Activated T-cell treated with anti-CD3 and anti-CD28 coated beads, Interleukin-2, amount 50 U/mL, for 1 hour (primary cell): ENCODE data around the gene SLC36A4.
"Not testable (repeated sequence)": the region's sequence is repeated elsewhere in the genome, so short reads cannot be mapped to it uniquely, and the experiment has no call there.

Experiments used
- DNase-seq: peaks from one replicate; pipeline ENCODE4 v3.0.0-alpha.2; 2020

SLC36A4 gene

DNA sequence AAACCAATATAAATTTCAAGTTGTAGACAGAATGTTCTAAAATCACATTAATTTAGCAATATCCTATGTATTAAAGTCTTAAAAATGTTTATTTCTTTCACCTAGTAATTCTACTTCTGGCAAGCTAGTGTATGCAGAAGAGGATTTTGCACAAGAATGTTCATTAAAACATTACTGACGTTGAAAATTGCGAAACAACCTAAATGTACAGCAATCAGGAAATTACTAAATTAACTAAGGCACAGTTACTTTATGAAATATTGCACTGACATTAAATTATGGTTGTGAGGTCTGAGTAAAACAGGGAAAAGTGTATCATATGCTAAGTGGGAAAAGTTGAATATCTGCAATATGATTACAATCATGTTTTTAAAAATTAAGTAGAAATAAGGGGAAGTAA, 4.1 kb downstream of the SLC36A4 start:
- no peak for DNase-seq

DNA sequence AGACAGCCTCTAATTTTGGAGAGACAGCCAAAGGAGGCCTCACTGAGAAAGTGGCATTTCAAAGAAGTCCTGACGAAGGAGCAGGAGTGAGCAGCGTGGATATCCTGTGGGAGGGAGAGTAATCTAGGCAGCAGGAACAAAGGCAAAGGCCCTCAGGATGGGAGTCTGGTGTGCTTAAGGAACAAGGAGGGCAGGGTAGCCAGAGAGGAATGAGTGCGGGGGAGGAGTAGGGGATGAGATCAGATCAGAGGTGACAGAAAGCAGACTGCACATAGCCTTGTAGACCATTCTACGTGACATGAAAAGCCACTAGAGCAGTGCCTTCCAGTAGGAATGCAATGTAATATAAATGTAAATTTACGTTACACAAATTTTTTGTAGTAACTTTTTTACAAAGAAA, 5.6 kb downstream of the SLC36A4 start:
- DNase-seq, result no peak

DNA sequence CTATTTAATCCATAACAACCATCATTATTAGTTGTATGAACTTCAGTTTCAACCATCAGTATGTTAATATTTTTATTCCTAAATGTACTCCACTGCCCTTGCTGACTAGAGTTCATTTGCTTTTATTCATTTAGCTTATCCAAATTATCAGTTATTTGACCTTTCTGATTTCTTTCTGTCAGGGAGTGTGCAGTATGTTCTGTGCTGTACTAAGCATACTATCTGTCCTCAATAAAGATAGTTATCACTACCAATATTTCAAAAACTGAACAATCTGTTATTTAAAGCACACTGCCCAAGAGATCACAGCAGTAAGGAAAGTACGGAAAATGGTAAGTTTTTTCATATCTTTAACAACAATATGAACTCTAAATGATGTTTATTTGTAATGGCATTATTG, 8.3 kb downstream of the SLC36A4 start:
- no peak for DNase-seq

DNA sequence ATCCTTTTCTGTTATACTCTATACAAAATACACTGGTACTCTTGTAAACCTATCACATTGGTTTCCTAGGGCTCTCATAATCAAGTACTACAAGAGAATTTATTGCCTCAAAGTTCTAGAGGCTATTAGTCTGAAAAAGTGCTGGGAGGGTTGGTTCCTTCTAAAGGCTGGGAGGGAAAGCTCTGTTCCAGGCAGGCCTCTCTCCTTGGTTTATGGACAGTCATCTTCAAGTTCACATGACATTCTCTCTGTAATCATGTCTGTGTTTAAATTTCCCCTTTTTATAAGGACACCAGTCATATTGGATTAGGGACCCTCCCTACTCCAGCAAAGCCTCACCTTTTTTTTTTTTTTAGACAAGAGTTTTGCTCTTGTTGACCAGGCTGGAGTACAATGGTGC, 9.1 kb downstream of the SLC36A4 start:
- no peak for DNase-seq

DNA sequence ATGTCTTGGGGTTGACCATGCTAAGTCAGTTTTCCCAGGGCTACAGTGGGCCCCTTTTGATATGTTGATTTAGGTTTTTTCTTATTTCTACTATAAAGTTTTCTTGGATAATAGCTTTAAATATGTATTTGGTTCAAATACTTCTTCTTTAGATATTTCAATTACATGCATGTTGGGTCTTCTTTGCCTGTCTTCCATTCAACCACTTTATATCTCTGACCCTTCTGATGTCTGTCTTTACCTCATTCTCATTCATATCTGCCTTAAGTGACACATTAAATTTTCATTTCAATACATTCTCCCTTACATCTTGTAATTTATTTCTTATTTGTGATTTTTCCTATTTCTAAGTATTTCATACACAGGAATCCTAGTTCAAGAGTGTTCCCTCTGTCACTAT, 10.5 kb downstream of the SLC36A4 start:
- DNase-seq, result no peak

DNA sequence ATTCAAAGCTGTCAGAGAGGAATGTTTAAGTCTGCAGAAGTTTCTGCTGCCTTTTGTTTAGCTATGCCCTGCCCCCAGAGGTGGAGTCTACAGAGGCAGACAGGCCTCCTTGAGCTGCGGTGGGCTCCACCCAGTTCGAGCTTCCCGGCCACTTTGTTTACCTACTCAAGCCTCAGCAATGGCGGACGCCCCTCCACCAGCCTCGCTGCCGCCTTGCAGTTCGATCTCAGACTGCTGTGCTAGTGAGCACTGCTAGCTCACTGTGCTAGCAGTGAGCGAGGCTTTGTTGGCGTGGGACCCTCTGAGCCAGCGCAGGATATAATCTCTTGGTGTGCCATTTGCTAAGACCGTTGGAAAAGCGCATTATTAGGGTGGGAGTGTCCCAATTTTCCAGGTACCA, 19.9 kb downstream of the SLC36A4 start:
- DNase-seq, result not testable (repeated sequence)

DNA sequence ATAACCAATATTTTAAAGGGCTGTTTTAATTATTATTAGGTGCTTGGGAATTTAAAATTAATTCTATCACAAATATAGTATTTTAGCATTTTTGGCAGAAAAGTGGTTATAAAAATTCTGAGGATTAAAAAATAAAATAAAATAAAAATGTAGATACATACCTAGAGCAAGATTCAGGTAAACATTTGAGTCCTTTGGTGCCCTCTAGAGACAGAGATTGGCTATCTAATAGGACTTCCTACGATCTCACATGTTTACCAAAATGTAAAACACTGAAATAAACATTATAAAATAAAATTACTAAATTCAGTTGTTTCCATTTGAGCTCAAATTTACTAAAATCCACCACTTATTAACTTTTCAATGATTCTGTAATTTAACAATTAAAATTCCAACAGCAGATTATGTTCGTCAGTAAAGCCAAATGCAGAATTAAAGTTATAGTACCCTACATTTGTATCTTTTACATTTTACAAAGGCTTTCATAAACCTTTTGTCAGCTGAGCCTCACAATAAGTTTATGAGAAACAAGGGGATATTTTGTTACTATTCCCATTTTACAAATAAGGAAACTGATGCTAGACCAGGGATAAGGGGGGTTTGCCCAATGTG, 27.7 kb downstream of the SLC36A4 start:
- DNase-seq, result no peak

DNA sequence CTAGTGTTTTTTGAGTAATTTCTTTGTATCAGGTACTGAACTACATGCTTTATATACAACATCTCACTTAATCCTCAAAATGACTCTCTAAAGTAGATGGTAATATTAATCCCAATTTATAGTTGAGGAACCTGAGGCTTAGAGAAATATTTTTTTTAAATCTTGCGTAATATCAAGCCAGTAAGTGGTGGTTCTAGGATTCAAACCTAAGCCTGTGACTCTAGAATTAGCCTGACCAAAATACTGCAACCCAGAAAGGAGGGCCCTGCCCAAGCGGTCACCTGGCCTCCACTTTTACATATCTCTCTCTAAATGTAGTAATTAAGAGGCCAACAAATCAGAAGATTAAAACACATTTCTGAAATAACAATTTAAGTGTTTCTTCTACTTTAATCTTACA, 28.6 kb downstream of the SLC36A4 start:
- no peak for DNase-seq

DNA sequence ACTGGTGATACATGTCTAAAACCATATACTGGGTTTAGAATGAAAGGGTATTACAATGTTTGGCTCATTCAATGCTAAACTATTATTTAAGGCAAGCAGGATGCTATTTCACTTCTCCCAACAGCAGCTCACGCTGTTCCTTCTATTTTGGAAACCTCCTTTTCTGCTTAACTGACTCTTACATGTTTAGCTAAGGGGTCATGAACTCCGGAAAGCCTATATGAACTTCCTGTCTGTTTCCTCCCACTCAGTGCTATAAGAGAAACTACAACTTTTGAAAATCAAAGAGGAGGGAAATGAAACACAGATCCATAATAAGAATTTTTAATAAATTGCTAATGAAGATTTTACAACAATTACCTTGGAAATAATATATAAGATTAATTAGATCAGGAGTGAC, 30.9 kb downstream of the SLC36A4 start:
- DNase-seq, result no peak

DNA sequence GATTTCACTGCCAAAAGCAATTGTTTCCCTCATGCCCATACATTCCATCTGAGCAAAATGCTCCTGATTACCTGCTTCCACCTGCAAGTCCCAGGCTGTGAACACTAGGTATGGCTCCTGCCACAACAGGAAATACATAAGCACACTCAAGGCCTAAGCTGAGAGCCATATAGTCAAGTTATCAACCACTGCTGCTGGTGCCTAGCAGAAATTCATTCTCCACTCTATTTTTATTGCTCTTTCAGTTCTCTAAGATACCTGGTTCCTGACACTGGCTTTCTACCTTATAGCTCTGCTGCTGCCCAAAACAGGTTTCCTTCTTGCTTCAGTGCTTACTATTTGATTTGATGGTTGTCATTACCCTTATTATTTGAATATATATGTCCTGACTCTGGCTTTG, 31.6 kb downstream of the SLC36A4 start:
- DNase-seq, result no peak

DNA sequence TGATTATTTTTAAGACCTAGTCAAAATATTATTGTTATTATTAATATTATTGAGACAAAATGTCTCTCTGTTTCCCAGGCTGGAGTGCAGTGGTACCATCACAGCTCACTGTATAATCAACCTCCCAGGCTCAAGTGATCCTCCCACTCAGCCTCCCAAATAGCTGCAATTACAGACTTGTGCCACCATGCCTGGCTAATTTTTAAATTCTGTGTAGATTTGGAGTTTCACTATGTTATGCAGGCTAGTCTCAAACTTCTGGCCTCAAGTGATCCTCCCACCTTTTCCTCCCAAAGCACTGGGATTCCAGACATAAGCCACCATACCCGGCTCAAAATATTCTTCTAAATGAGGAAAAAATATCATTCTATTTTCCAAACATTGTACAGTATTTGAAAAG, 37.0 kb downstream of the SLC36A4 start:
- DNase-seq, result no peak

DNA sequence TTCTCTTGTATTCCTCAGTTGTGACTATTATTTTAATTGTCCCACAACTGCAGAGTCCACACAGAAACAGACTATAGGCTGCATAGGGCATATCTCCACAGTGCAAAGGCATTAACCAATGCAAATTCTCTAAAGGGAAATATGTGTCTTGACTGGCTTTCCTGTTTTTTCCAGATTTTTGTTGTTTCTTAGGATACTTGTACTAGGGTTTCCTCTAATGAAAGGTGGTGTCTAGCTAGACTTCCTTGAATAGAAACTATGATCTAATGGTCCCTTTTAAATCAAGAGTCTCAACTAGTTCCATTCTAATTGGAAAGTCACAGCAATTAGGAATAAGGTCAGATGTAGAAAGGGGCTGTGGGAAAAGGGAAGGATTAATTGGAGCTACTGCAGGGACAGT, 37.6 kb downstream of the SLC36A4 start:
- DNase-seq, result no peak

DNA sequence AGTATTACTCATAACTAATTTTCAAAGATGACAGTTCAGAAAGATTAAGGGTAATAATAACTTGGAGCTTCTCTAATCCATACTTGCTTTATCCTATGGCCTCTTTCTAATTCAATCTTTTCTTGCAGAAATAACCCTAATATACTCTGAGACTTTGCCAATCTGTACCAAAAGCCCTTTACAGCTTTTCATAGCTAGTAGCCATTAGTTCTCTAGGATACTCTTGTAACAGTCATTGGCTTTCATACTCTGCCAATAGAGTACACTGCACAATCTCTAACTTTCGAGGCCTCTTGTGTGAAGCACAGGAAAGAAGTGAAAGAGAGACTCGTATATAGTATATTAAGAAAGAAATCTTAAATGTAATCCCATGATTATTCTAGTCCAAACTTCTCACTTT, 38.1 kb downstream of the SLC36A4 start:
- DNase-seq, result no peak

DNA sequence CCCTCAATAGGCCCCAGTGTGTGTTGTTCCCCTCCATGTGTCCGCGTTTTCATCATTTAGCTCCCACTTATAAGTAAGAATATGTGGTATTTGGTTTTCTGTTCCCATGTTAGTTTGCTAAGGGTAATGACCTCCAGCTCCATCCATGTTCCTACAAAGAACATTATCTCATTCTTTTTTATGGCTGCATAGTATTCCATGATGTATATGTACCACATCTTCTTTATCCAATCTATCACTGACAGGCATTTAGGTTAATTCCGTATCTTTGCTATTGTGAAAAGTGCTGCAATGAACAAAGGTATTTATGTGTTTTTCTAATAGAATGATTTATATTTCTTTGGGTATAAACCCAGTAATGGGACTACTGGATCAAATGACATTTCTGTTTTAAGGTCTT, 42.1 kb downstream of the SLC36A4 start:
- DNase-seq, result no peak

DNA sequence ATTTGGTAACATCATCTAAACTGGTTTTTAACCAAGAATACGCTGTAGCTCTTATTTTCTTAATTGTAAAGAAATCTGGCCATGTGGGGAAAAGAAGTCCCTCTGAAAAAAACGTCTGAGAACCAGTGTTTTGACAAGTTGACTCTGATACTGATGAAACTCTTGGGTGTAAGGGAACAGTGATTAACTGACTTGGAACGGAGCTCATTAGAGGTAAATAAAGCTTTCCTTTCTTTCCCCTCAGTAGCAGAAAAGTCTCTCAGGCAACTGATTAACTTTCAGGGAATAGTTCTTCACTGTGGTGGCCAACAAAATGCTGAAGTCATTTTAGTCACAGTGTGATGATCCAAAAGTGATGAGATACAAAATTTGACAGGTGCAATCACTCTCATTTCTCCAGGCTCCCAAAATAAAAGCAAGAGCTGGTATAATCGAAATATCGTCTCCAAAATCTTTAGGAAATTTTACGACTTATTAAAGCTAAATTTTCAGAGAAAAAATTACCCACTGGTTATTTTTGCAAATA, 52.3 kb downstream of the SLC36A4 start:
- no peak for DNase-seq

DNA sequence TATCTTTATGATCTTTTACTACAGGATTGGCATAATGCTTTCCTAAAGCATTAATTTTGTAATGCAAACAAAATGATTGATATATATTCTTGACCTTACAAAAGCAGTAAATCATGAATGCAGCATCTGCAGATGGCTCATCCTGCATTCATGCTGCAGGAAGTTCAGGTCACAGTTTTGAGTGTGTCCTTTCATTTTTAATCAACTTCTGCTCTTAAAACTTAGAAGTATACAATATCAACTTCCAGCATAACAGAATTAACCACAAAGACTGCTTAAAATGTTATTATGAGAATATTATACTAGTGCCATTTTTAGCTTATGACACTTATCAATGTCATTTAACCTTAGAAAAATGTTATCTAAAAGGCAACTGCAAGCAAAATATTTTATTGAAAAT, 54.0 kb downstream of the SLC36A4 start:
- no peak for DNase-seq

DNA sequence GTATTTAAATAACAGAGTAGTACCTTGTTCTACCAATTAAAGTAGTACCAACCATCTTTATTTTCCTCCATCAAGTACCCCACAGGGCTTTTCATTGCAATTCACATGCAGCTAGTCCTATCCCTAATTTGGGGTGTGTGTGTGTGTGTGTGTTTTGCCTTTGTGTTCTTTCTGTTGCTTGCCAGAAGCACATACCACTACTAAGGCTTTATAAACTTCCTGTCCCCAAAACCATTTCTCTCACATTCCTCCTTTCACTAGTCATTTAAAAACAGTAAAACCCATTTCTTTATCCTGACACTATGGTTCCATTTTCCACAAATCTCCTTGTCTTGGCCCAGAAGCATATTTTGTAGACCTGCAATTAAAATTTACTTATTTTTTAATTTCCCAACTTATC, 54.6 kb downstream of the SLC36A4 start:
- DNase-seq, result no peak

DNA sequence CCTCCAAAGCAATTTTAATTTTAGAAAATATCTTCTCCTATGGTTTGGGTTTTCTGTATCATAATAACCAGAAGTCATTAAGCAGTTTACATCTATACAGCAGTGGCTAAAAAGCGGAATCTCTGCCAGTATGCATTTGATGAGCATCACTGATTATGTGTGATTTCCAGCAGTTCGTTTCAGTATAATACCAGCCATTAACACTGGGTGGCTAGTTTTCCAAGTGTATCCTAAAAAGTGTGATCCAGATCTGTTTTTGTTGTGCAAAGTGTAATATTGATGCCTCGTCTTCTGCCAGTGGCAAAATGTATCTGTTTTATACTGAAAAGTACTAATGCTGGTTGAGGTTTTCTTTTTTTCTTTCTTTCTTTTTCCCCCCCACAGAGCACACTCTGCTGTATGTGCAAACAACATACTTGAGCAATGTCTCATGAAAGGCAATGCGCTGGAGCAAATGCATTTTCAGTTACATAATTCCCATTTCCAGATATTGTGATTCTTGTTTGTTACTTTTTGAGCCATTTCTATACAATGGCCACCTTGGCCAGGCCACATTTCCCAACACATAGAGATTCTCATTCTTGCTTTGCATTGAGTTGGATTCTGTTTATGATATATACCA, 64.2 kb downstream of the SLC36A4 start:
- no peak for DNase-seq

DNA sequence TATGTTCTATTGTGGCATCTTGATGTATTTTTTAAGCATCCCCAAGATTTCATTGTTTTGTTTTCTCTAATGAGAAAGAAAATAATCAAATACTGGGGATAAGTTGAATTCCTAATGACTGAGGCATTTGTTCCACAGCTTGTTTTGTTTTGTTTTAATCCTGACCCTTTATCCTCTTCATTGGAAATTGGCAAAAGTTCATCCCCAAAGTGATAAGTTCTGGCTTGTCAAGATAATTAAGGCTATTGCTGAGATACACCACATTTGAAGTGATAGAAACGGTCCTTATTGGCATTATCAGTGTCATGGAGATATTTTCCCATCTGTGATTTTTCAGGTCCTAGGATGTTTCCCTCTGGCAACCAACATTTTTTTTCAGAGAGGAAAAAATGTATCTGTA, 65.0 kb downstream of the SLC36A4 start:
- DNase-seq, result no peak

DNA sequence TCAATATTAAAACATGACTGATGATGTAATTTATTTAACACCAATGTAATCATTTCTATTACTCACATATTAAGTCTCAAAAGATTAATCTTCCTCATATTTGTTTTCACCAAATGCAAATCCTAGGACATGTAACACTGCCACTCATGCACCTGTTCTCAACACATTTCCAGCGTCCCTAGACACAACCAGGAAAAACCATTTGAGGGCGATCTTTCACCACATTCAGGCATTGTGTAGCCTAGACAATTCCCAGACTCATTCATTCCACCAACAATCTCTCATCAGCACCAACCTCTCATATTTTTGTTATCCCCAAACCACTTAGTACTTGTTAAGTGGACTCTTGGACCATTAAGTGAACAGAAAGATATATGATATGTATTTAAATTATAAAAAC, 66.1 kb downstream of the SLC36A4 start:
- no peak for DNase-seq

DNA sequence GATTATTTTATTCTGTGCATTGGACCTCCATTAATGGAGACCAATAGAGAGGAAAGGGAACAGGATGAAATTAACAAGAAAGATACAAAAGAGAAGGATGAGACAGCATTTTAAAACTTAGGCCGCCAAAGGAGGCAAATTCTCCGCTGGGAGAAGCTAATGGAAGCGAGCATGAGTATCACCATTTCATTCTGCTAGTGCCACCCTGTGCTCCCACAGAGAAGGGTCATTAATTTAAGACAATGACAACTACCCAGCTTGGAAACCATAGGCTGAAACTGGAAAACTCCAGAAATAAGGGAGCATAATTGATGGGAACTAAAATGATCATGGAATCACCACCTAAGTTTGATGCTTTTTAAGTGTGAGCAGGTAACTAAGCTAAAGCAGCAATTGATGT, 69.2 kb downstream of the SLC36A4 start:
- no peak for DNase-seq

DNA sequence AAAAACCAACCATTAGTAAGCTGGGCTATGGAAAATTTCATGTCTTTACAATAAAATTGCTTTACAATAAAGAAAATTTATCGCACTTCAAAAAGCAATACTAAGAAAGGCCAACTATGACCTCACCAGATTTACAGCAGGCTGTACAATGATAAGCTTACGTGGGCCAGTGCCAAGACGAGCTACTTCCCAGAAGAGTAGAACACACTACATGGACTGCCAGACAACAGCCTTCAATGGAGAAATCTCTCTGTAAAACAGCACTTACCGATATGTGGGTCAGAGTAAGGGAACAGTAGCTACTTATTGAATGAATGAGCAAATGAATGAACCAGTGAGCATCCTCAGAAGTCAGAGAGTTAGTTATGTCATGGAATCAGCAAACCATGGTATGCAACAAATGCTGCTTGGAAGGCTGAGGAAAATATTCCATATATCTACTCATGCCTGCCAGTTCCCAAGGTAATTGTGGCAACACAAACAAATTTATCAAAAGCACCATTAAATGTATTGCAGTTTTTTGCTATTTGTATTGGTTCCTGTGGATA, 74.4 kb downstream of the SLC36A4 start:
- DNase-seq, result no peak

DNA sequence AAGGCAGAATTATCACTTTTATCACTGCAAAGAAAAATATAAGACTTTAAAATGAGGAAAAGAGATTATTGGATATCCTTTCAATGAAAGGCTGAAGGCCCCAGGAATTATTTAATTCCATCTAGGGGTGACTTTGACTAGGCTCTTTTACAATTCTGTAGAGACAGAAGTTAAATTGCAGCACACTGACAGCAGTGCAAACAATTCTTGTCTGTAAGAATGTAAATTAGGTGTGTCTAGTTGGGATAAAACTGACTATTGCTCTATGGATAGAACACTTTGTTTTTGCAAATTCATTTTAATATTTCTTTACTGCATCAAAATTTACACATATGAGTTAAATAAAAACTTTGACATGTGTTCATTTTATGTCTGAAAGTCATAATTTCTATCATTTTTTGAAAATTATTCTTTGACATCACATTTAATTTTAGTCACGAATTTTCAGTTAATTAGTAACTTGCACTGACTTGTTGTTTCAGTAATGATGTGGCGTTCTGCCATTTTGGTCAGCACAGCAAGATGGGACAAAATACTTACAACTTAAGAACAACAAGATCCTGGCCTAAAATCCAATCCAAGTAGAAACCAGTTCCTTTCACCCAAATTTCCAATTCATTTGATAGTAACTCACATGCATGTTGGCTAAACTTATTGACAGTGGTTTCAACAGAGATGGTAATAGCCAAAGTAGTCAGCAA, 75.1 kb downstream of the SLC36A4 start:
- DNase-seq, result no peak

DNA sequence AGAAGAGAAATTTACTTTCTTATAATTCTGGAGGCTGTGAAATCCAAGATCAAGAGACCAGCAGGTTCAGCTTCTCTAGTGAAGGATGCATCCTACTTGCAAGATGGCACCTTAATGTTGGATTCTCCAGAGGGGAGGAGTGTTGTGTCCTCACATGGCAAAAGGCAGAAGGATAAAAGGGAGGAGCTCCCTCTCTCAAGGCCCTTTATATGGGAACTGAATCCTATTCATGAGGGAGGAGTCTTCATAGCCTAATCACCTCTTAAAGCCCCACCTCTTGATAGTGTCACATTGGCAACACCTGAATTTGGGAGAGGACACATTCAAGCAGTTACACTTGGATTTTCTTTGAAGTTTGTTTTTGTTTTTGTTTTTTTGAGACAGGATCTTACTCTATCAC, 79.5 kb downstream of the SLC36A4 start:
- DNase-seq, result no peak
